ENCODE results near the gene LRRC63. TPM values are rescaled to one million over a fixed set of nuclear protein-coding genes. Genes with fewer than 3 reads are reported as not detected.

Gene LRRC63
- polyA plus RNA-seq, 3 donors = 0.36 TPM; not detected in 2

GRCh38 chr13:46171739-46172138 is 40.0 kb upstream of the LRRC63 start:
- Histone ChIP-seq H3K9ac (ENCODE audit: insufficient read depth, low read length, poor library complexity, severe bottlenecking) (peak overlapping the region; percentile 12), H4K20me1 (ENCODE audit: insufficient read depth, low read length) (peaks cover 96% of the 10 kb centered on the region), H3K4me2 (replicated peaks; ENCODE audit: extremely low read depth, low read length, poor library complexity, severe bottlenecking) (peak overlapping the region; percentile 97), H2AFZ (ENCODE audit: insufficient read depth, low read depth, low read length, poor library complexity, severe bottlenecking) (no peak overlapping the region), H3K4me3 (replicated peaks in 1 of 3; ENCODE audit: low read depth in 2 of 3, low read length in 3 of 3) (peak overlapping the region; percentile 20 to 98 (median 45)), H3K27ac (ENCODE audit: low read depth in 1 of 2, low read length in 2 of 2) (peak overlapping the region; percentile 90 to 95), H3K27me3 (ENCODE audit: control insufficient read depth in 2 of 2, insufficient read depth in 2 of 2, low read length in 2 of 2) (no peaks in the 10 kb centered on the region), H3K9me3 (replicated peaks in 1 of 2; ENCODE audit: control insufficient read depth in 1 of 2, insufficient read depth in 1 of 2, low read length in 2 of 2) (no peaks in the 10 kb centered on the region), H3K79me2 (ENCODE audit: insufficient read depth, low read length) (peaks cover 97% of the 10 kb centered on the region), H3K36me3 (replicated peaks in 1 of 2; ENCODE audit: control insufficient read depth in 1 of 2, insufficient read depth in 2 of 2, low read length in 2 of 2) (peaks cover 24 to 32% of the 10 kb centered on the region in 2 donors), H3K4me1 (ENCODE audit: control insufficient read depth in 1 of 2, insufficient read depth in 2 of 2, low read length in 2 of 2) (peaks cover 93 to 100% of the 10 kb centered on the region in 2 donors)
- no peak for TF ChIP-seq CTCF (IDR thresholded peaks at IDR 0.05)
- peaks cover 62 to 79% of the 10 kb centered on the region in 2 donors for H3K36me3 Mint-ChIP-seq
- H3K9me3 Mint-ChIP-seq = peaks cover 0 to 2% (median 0%) of the 10 kb centered on the region in 7 donors
- H3K27ac Mint-ChIP-seq = peak overlapping the region; percentile 96 to 99 (median 98)
- H3K4me3 Mint-ChIP-seq = peak overlapping the region; percentile 71 to 90
- intact Hi-C loops (cut with micrococcal nuclease) = loop anchor here (1.0 to 10.0 kb wide), 2 partner anchors 9 to 233 kb away; no protein-coding TSS in a partner anchor
- H3K4me1 Mint-ChIP-seq = peaks cover 98% of the 10 kb centered on the region
- DNase-seq = no peak
- peaks cover 0 to 3% (median 0%) of the 10 kb centered on the region in 3 donors for H3K27me3 Mint-ChIP-seq (ENCODE audit: low read depth in 3 of 3)
- 78% methylated on average over 7 of the region's 7 CpGs for WGBS (ENCODE audit: insufficient coverage)

- H3K79me2 ChIP-seq (ENCODE audit: insufficient read depth, low read length) = peaks cover 97% of the 10 kb centered on the region
- intact Hi-C loops (cut with micrococcal nuclease) = loop anchor here (1.0 to 10.0 kb wide), 2 partner anchors 8 to 232 kb away; no protein-coding TSS in a partner anchor
- 0% methylated on average over 1 of the region's 6 CpGs for WGBS (ENCODE audit: insufficient coverage)
- Mint-ChIP-seq H3K27ac (peak overlapping the region; percentile 96 to 99 (median 98)), H3K9me3 (peaks cover 0 to 2% (median 0%) of the 10 kb centered on the region in 7 donors), H3K4me1 (peaks cover 96% of the 10 kb centered on the region), H3K27me3 (ENCODE audit: low read depth in 3 of 3) (peaks cover 0 to 3% (median 0%) of the 10 kb centered on the region in 3 donors), H3K4me3 (peak overlapping the region; percentile 71 to 77), H3K36me3 (peaks cover 62 to 77% of the 10 kb centered on the region in 2 donors)
- no peak overlapping the region for H2AFZ ChIP-seq (ENCODE audit: insufficient read depth, low read depth, low read length, poor library complexity, severe bottlenecking)
- peak overlapping the region; percentile 20 to 98 (median 45) for H3K4me3 ChIP-seq (replicated peaks in 1 of 3; ENCODE audit: low read depth in 2 of 3, low read length in 3 of 3)
- peak overlapping the region; percentile 97 for H3K4me2 ChIP-seq (replicated peaks; ENCODE audit: extremely low read depth, low read length, poor library complexity, severe bottlenecking)
- TF ChIP-seq CTCF (IDR thresholded peaks at IDR 0.05) = no peak
- no peaks in the 10 kb centered on the region for H3K27me3 ChIP-seq (ENCODE audit: control insufficient read depth in 2 of 2, insufficient read depth in 2 of 2, low read length in 2 of 2)
- peaks cover 86 to 100% of the 10 kb centered on the region in 2 donors for H3K4me1 ChIP-seq (ENCODE audit: control insufficient read depth in 1 of 2, insufficient read depth in 2 of 2, low read length in 2 of 2)
- H3K9me3 ChIP-seq (replicated peaks in 1 of 2; ENCODE audit: control insufficient read depth in 1 of 2, insufficient read depth in 1 of 2, low read length in 2 of 2) = no peaks in the 10 kb centered on the region
- peak overlapping the region; percentile 90 to 95 for H3K27ac ChIP-seq (ENCODE audit: low read depth in 1 of 2, low read length in 2 of 2)
- peak overlapping the region; percentile 48 for H3K9ac ChIP-seq (ENCODE audit: insufficient read depth, low read length, poor library complexity, severe bottlenecking)
- peaks cover 89% of the 10 kb centered on the region for H4K20me1 ChIP-seq (ENCODE audit: insufficient read depth, low read length)
- peaks cover 20 to 27% of the 10 kb centered on the region in 2 donors for H3K36me3 ChIP-seq (replicated peaks in 1 of 2; ENCODE audit: control insufficient read depth in 1 of 2, insufficient read depth in 2 of 2, low read length in 2 of 2)
- DNase-seq = peak; percentile 85 to 93 (median 90)
Measured at GRCh38 chr13:46172531-46172991, 39.2 kb upstream of the LRRC63 start.

Measured in CD14-positive monocyte (primary cell).